Vagina (tissue), 2 donors: Measurements from ENCODE around the gene KYNU.

ENCODE experiments used
- POLR2A ChIP-seq, 2 donors: fragments of 450-650 bp; IDR thresholded peaks; one replicate each; pipeline ENCODE4 v1.6.1; 2017; ENCODE audit warnings: antibody characterized with exemption in 2 of 2, mild to moderate bottlenecking in 2 of 2, moderate library complexity in 2 of 2
- POLR2AphosphoS5 ChIP-seq, 2 donors: sonication (generic); formaldehyde crosslinking; IDR thresholded peaks; one replicate each; pipeline ENCODE4 v1.9.0; 2017; ENCODE audit warnings: antibody characterized with exemption in 2 of 2, mild to moderate bottlenecking in 2 of 2, low read depth in 1 of 2; ENCODE audit not compliant: insufficient read depth in 1 of 2
- TF ChIP-seq, protein P1 (sequence below), 3 experiments: fragments of 450-650 bp in 2 of 3; fragments of 200-600 bp in 1 of 3; sonication (generic) in 1 of 3; IDR thresholded peaks; one replicate each; pipeline ENCODE4 v1.5.1; 2017 to 2019; ENCODE audit warnings: antibody characterized with exemption in 3 of 3, mild to moderate bottlenecking in 2 of 3, moderate library complexity in 2 of 3

DNA sequence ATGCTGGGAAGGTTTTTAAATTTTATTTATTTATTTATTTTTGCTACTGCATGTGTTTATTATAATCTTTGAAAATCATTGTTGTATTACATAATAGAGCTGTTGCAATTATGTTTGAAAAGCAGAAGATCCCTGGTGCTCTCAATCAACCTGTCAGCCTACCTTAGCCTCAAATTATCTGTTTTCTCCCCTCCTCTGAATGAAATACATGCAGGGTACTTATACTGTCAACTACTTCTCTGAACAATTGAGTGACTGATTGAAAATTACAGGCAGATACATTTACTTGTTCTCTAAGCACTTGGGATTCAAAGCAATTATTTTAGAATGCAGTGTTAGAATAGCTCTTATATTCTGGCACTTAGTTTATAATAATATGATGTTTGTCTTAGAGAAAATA is 8.1 kb downstream of the KYNU start:
- TF ChIP-seq, protein P1, sequence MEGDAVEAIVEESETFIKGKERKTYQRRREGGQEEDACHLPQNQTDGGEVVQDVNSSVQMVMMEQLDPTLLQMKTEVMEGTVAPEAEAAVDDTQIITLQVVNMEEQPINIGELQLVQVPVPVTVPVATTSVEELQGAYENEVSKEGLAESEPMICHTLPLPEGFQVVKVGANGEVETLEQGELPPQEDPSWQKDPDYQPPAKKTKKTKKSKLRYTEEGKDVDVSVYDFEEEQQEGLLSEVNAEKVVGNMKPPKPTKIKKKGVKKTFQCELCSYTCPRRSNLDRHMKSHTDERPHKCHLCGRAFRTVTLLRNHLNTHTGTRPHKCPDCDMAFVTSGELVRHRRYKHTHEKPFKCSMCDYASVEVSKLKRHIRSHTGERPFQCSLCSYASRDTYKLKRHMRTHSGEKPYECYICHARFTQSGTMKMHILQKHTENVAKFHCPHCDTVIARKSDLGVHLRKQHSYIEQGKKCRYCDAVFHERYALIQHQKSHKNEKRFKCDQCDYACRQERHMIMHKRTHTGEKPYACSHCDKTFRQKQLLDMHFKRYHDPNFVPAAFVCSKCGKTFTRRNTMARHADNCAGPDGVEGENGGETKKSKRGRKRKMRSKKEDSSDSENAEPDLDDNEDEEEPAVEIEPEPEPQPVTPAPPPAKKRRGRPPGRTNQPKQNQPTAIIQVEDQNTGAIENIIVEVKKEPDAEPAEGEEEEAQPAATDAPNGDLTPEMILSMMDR (IDR thresholded peaks at IDR 0.05): no peak
- TF ChIP-seq POLR2A (IDR thresholded peaks at IDR 0.05): no peak
- no peak for TF ChIP-seq POLR2AphosphoS5 (IDR thresholded peaks at IDR 0.05; ENCODE audit: insufficient read depth in 1 of 2, low read depth in 1 of 2)
